HepG2 (cell line): ENCODE results near the gene NKD2. TPM values are rescaled to one million over a fixed set of nuclear protein-coding genes. Genes with fewer than 3 reads are reported as not detected.

Source experiments
- ATAC-seq: fragments of 200-7000 bp; cut with Tn5 transposase; 3 replicates; pipeline ENCODE4 v1.9.1; 2020; ENCODE audit warnings: mild to moderate bottlenecking, moderate library complexity
- BruUV-seq: library from RNA; stranded (reverse); fragments of 400-500 nt; replicated peaks from 2 replicates; lab custom pipeline; 2021; lab: Mats Ljungman, UMichigan
- CTCF ChIA-PET: fragments of 300-600 bp; formaldehyde crosslinking; extraction: SDS; loops from one replicate; lab custom pipeline; 2021; ENCODE audit warnings: low total read pairs, inconsistent platforms, low intra/inter-chr PET ratio; lab: Yijun Ruan, JAX
- POLR2A ChIA-PET: fragments of 350-600 bp; sonication (Branson Sonifier 250); formaldehyde crosslinking; loops from one replicate; lab custom pipeline; 2020; ENCODE audit warnings: antibody characterized with exemption, inconsistent platforms; lab: Yijun Ruan, JAX
- DNase-seq: peaks from one replicate; pipeline ENCODE4 v3.0.0-alpha.2; 2015; ENCODE audit warnings: low spot score
- FAIRE-seq: peaks from 3 replicates; lab custom pipeline; 2011; peaks lifted over from hg19 to GRCh38; lab: Jason Lieb, UNC
- H2AFZ ChIP-seq: one replicate; pipeline ENCODE4 v1.6.1; 2011; ENCODE audit warnings: low read length, inconsistent platforms
- H3K27ac ChIP-seq: fragments of 300-600 bp; 3 replicates; pipeline ENCODE4 v1.8.0; 2011; ENCODE audit warnings: mixed run types, mild to moderate bottlenecking, mixed read lengths, low read length, inconsistent platforms; ENCODE audit not compliant: insufficient read depth; ENCODE audit errors: extremely low read length
- H3K27me3 ChIP-seq, 2 experiments: fragments of 200-600 bp in 1 of 2; 2 replicates in 1 of 2; 3 replicates in 1 of 2; pipeline versions ENCODE4 v1.6.0 to v1.8.0; 2011; ENCODE audit warnings: low read length in 2 of 2, mild to moderate bottlenecking in 2 of 2, moderate library complexity in 2 of 2, inconsistent platforms in 1 of 2; ENCODE audit not compliant: insufficient read depth in 2 of 2, control insufficient read depth in 1 of 2
- H3K36me3 ChIP-seq, 2 experiments: fragments of 200-600 bp in 1 of 2; replicated peaks in 1 of 2; 2 replicates in 1 of 2; 3 replicates in 1 of 2; pipeline versions ENCODE4 v1.5.1 to v1.8.0; 2011; ENCODE audit warnings: low read length in 2 of 2, inconsistent platforms in 1 of 2; ENCODE audit not compliant: insufficient read depth in 2 of 2, control insufficient read depth in 1 of 2
- H3K4me1 ChIP-seq: 2 replicates; pipeline ENCODE4 v1.5.1; 2012; ENCODE audit warnings: low read length, inconsistent platforms; ENCODE audit not compliant: insufficient read depth
- H3K4me2 ChIP-seq: 2 replicates; pipeline ENCODE4 v1.6.0; 2011; ENCODE audit warnings: low read depth, low read length, inconsistent platforms
- H3K4me3 ChIP-seq, 3 experiments: fragments of 200-600 bp in 1 of 3; sonication (generic), shearing (Covaris generic) in 1 of 3; replicated peaks in 1 of 3; 2 replicates each; pipeline ENCODE4 v1.5.1; 2011 to 2016; ENCODE audit warnings: low read length in 3 of 3, inconsistent platforms in 2 of 3, low read depth in 2 of 3, mild to moderate bottlenecking in 2 of 3, control low read depth in 1 of 3, mixed read lengths in 1 of 3; ENCODE audit not compliant: insufficient read depth in 1 of 3
- H3K79me2 ChIP-seq: one replicate; pipeline ENCODE4 v1.6.1; 2011; ENCODE audit warnings: low read length, inconsistent platforms; ENCODE audit not compliant: insufficient read depth
- H3K9ac ChIP-seq: 2 replicates; pipeline ENCODE4 v1.6.0; 2011; ENCODE audit warnings: mild to moderate bottlenecking, low read depth, low read length, inconsistent platforms; ENCODE audit not compliant: insufficient read depth
- H3K9me3 ChIP-seq: 2 replicates; pipeline ENCODE4 v1.5.1; 2012; ENCODE audit warnings: mild to moderate bottlenecking, low read length
- H4K20me1 ChIP-seq: 2 replicates; pipeline ENCODE4 v1.6.0; 2011; ENCODE audit warnings: inconsistent platforms, mild to moderate bottlenecking, low read length, moderate library complexity; ENCODE audit not compliant: insufficient read depth
- FOXJ3 ChIP-seq: sonication (generic); formaldehyde crosslinking; IDR thresholded peaks from 2 replicates; pipeline ENCODE4 v1.4.0; 2020; ENCODE audit warnings: missing genetic modification reagents, mild to moderate bottlenecking, borderline replicate concordance
- KLF13 ChIP-seq: sonication (generic); formaldehyde crosslinking; IDR thresholded peaks from 2 replicates; pipeline ENCODE4 v1.4.0; 2020; ENCODE audit warnings: mild to moderate bottlenecking, missing genetic modification reagents
- NAIF1 ChIP-seq: sonication (generic); formaldehyde crosslinking; IDR thresholded peaks from 2 replicates; pipeline ENCODE4 v1.5.0; 2020; ENCODE audit warnings: mild to moderate bottlenecking, missing genetic modification reagents, borderline replicate concordance
- NCOR1 ChIP-seq: fragments of 200-600 bp; sonication (generic); IDR thresholded peaks from 2 replicates; pipeline ENCODE4 v1.7.0; 2017; ENCODE audit warnings: antibody characterized with exemption, low read length, borderline replicate concordance
- RFX1 ChIP-seq: fragments of 450-650 bp; IDR thresholded peaks from 2 replicates; pipeline ENCODE4 v1.6.1; 2017
- SAP130 ChIP-seq: IDR thresholded peaks from 2 replicates; pipeline ENCODE4 v1.6.1; 2016; ENCODE audit warnings: low read depth
- SUZ12 ChIP-seq: fragments of 150-350 bp; IDR thresholded peaks from 2 replicates; pipeline ENCODE4 v1.6.1; 2014; ENCODE audit warnings: low read depth, low read length
- TFDP1 ChIP-seq: IDR thresholded peaks from 2 replicates; pipeline ENCODE4 v1.6.1; 2016; ENCODE audit warnings: missing compliant biosample characterization, missing genetic modification reagents, borderline replicate concordance
- ZBTB37 ChIP-seq: sonication (generic); formaldehyde crosslinking; IDR thresholded peaks from 2 replicates; pipeline ENCODE4 v1.4.0; 2020; ENCODE audit warnings: mild to moderate bottlenecking, missing genetic modification reagents
- ZFP36L2 ChIP-seq: sonication (generic); formaldehyde crosslinking; IDR thresholded peaks from 2 replicates; pipeline ENCODE4 v1.4.0; 2020; ENCODE audit warnings: missing genetic modification reagents
- ZNF235 ChIP-seq: sonication (generic); formaldehyde crosslinking; IDR thresholded peaks from 2 replicates; pipeline ENCODE4 v1.8.1; 2023; ENCODE audit warnings: mild to moderate bottlenecking, missing genetic modification reagents, borderline replicate concordance
- ZNF44 ChIP-seq: sonication (generic); formaldehyde crosslinking; IDR thresholded peaks from 2 replicates; pipeline ENCODE4 v1.5.1; 2020; ENCODE audit warnings: mild to moderate bottlenecking, missing genetic modification reagents
- ZNF747 ChIP-seq: sonication (generic); formaldehyde crosslinking; IDR thresholded peaks from 2 replicates; pipeline ENCODE4 v1.8.1; 2023; ENCODE audit warnings: missing genetic modification reagents, mild to moderate bottlenecking, borderline replicate concordance
- ZNF878 ChIP-seq: sonication (generic); formaldehyde crosslinking; IDR thresholded peaks from 2 replicates; pipeline ENCODE4 v1.8.1; 2023; ENCODE audit warnings: mild to moderate bottlenecking, missing genetic modification reagents, moderate library complexity
- WGBS: methylation state at CpG from one replicate; pipeline ENCODE4 v1.1.6; 2017; ENCODE audit warnings: low lambda C conversion rate; 5-methylcytosine and 5-hydroxymethylcytosine counted together
- in situ Hi-C: cut with HindIII; loops from 2 replicates; pipeline ENCODE4 v1.10.0; 2017; ENCODE audit warnings: low pct_unique_long_range_greater_than_20kb; ENCODE audit not compliant: extremely low pct_ligation_motif_present
- intact Hi-C: fragments of 100-400 bp; cut with micrococcal nuclease; formaldehyde crosslinking; loops from one replicate; pipeline ENCODE4 v1.10.0; 2022; ENCODE audit not compliant: unreplicated experiment
- polyA plus RNA-seq, 8 experiments: library from polyadenylated mRNA; depleted of rRNA in 3 of 8; stranded (reverse) in 7 of 8; unstranded in 1 of 8; fragments of >200 nt; fragmentation: Illumina TruSeq in 4 of 8; extraction: Trizol in 4 of 8; gene quantifications; 2 replicates each; pipeline versions ENCODE4 v1.2.1 to v1.2.3, GENCODE V29; 2011 to 2016; ENCODE audit warnings: low read depth in 4 of 8, missing spikeins in 1 of 8, mixed read lengths in 1 of 8; ENCODE audit not compliant: insufficient read depth in 1 of 8
- total RNA-seq, 5 experiments: library from RNA; depleted of rRNA; stranded (reverse); fragments of >200 nt; fragmentation: Illumina TruSeq; extraction: Trizol; gene quantifications; 2 replicates each; pipeline ENCODE4 v1.2.3, GENCODE V29; 2016; ENCODE audit warnings: low read depth in 1 of 5
- TF ChIP-seq, protein P1 (sequence below): sonication (generic); formaldehyde crosslinking; IDR thresholded peaks from 2 replicates; pipeline ENCODE4 v1.8.1; 2022; ENCODE audit warnings: mild to moderate bottlenecking, missing genetic modification reagents
- TF ChIP-seq, protein P2 (sequence below): sonication (generic); formaldehyde crosslinking; conservative IDR thresholded peaks from 2 replicates; pipeline ENCODE4 v1.8.0; 2022; ENCODE audit warnings: low read depth, missing genetic modification reagents

Gene NKD2
- total and polyA plus RNA-seq, 2 of the 13 experiments (the other 11 are each of a cell fraction or from before 2014, with no cell fraction given), result 0.53 to 0.82 TPM

- DNase-seq, result no peak
- POLR2A ChIA-PET, result no interaction called here
- Histone ChIP-seq H3K27me3 (peaks cover 0 to 8% of the 10 kb centered on the region in 2 experiments; a peak in 2 of 5 replicates), H3K4me2 (no peak overlapping the region), H3K4me3 (no peak overlapping the region), H3K27ac (no peak overlapping the region), H4K20me1 (no peaks in the 10 kb centered on the region), H2AFZ (no peak overlapping the region), H3K36me3 (no peaks in the 10 kb centered on the region), H3K4me1 (peaks cover 28% of the 10 kb centered on the region), H3K9me3 (no peaks in the 10 kb centered on the region; the same call in 1 of the 2 replicates), H3K9ac (no peak overlapping the region), H3K79me2 (no peaks in the 10 kb centered on the region)
- ATAC-seq, result no peak
- in situ Hi-C loops (no loop called here), intact Hi-C loops (loop anchor here (2.0 kb wide), 1 partner anchor 19 kb away; no protein-coding TSS in a partner anchor)
- FAIRE-seq, result no peak
- CTCF ChIA-PET, result no interaction called here
- no TSS peak for BruUV-seq
- WGBS, result 58% methylated on average over 3 of the region's 12 CpGs
- no peak for TF ChIP-seq ZNF235 (CRISPR knock-in tag)
- TF ChIP-seq SAP130 (CRISPR knock-in tag), result no peak
- no peak for TF ChIP-seq NCOR1
- TF ChIP-seq ZNF747, result no peak
- TF ChIP-seq ZFP36L2, result no peak
- TF ChIP-seq KLF13 (CRISPR knock-in tag), result no peak
- TF ChIP-seq ZNF878, result no peak
- no peak for TF ChIP-seq TFDP1 (CRISPR knock-in tag)
- no peak for TF ChIP-seq RFX1
- TF ChIP-seq FOXJ3 (CRISPR knock-in tag), result no peak
- no peak for TF ChIP-seq SUZ12
- no peak for TF ChIP-seq NAIF1
- TF ChIP-seq, protein P1, sequence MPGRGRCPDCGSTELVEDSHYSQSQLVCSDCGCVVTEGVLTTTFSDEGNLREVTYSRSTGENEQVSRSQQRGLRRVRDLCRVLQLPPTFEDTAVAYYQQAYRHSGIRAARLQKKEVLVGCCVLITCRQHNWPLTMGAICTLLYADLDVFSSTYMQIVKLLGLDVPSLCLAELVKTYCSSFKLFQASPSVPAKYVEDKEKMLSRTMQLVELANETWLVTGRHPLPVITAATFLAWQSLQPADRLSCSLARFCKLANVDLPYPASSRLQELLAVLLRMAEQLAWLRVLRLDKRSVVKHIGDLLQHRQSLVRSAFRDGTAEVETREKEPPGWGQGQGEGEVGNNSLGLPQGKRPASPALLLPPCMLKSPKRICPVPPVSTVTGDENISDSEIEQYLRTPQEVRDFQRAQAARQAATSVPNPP (CRISPR knock-in tag), result no peak
- no peak for TF ChIP-seq ZBTB37
- TF ChIP-seq ZNF44 (CRISPR knock-in tag), result no peak
- TF ChIP-seq, protein P2, sequence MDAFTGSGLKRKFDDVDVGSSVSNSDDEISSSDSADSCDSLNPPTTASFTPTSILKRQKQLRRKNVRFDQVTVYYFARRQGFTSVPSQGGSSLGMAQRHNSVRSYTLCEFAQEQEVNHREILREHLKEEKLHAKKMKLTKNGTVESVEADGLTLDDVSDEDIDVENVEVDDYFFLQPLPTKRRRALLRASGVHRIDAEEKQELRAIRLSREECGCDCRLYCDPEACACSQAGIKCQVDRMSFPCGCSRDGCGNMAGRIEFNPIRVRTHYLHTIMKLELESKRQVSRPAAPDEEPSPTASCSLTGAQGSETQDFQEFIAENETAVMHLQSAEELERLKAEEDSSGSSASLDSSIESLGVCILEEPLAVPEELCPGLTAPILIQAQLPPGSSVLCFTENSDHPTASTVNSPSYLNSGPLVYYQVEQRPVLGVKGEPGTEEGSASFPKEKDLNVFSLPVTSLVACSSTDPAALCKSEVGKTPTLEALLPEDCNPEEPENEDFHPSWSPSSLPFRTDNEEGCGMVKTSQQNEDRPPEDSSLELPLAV (CRISPR knock-in tag), result no peak
Measured at GRCh38 chr5:991472-992267, 16.9 kb upstream of the NKD2 start.
